Activated CD4-positive, alpha-beta T cell treated with anti-CD3 and anti-CD28 coated beads, Interleukin-2, Interleukin-4, amounts not matched to agents 100 ng/mL and 50 ng/mL, durations not matched to agents 16 hours and 8 hours (primary cell): Measurements from ENCODE around the gene PKHD1.

Experiments
- DNase-seq: peaks from one replicate; pipeline ENCODE4 v3.0.0-alpha.2; 2020; ENCODE audit warnings: low spot score

Gene PKHD1

GRCh38 chr6:52106994-52107393, 19.6 kb upstream of the PKHD1 start:
- no peak for DNase-seq

GRCh38 chr6:52104979-52105378, 17.6 kb upstream of the PKHD1 start:
- no peak for DNase-seq

- DNase-seq, result no peak
Observed at GRCh38 chr6:52103623-52104022, 16.2 kb upstream of the PKHD1 start.

- no peak for DNase-seq
Observed at GRCh38 chr6:52102405-52102804, 15.0 kb upstream of the PKHD1 start.

GRCh38 chr6:52098721-52099120, 11.3 kb upstream of the PKHD1 start:
- DNase-seq, result peak; percentile 25

- DNase-seq, result no peak
Observed at GRCh38 chr6:52089758-52090348, 2.4 kb upstream of the PKHD1 start.

GRCh38 chr6:52086741-52087140, 672 bp downstream of the PKHD1 start:
- DNase-seq, result no peak

- no peak for DNase-seq
Observed at GRCh38 chr6:52081237-52081636, 6.2 kb downstream of the PKHD1 start.

GRCh38 chr6:52077961-52078625, 9.3 kb downstream of the PKHD1 start:
- DNase-seq, result no peak

GRCh38 chr6:52077180-52077884, 10.1 kb downstream of the PKHD1 start:
- DNase-seq, result no peak

GRCh38 chr6:52076791-52077179, 10.6 kb downstream of the PKHD1 start:
- DNase-seq, result no peak

- no peak for DNase-seq
Observed at GRCh38 chr6:52074716-52075115, 12.7 kb downstream of the PKHD1 start.

- no peak for DNase-seq
Observed at GRCh38 chr6:52074155-52074554, 13.3 kb downstream of the PKHD1 start.

GRCh38 chr6:52065621-52066020, 21.8 kb downstream of the PKHD1 start:
- no peak for DNase-seq

- peak; percentile 57 for DNase-seq
Observed at GRCh38 chr6:52063584-52064344, 23.6 kb downstream of the PKHD1 start.

- no peak for DNase-seq
Observed at GRCh38 chr6:52061481-52061880, 25.9 kb downstream of the PKHD1 start.

- no peak for DNase-seq
Observed at GRCh38 chr6:52059821-52060220, 27.6 kb downstream of the PKHD1 start.

- no peak for DNase-seq
Observed at GRCh38 chr6:52055451-52055850, 32.0 kb downstream of the PKHD1 start.

GRCh38 chr6:52053038-52053695, 34.2 kb downstream of the PKHD1 start:
- no peak for DNase-seq

- DNase-seq, result no peak
Observed at GRCh38 chr6:52050051-52050405, 37.4 kb downstream of the PKHD1 start.

GRCh38 chr6:52049252-52050050, 38.0 kb downstream of the PKHD1 start:
- peak; percentile 36 for DNase-seq
